ENCODE results near the gene NSMF.

NSMF gene

GRCh38 chr9:137441289-137441934 is 17.7 kb downstream of the NSMF start, which contains the start of gene ENTPD8:
Gene ENTPD8, minus strand, starts transcription at chr9:137441357. Its CDS starts 3,072 bp downstream, at chr9:137438285.
- TF ChIP-seq PAX5 (IDR thresholded peaks at IDR 0.05; ENCODE audit: insufficient read depth, low read length, severe bottlenecking) (no peak), SPI1 (IDR thresholded peaks at IDR 0.05; ENCODE audit: low read depth, low read length) (no peak), POLR2A (IDR thresholded peaks at IDR 0.05; ENCODE audit: low read depth, low read length) (no peak), TAF1 (IDR thresholded peaks at IDR 0.05; ENCODE audit: low read depth, low read length) (no peak), POLR2AphosphoS5 (IDR thresholded peaks at IDR 0.05; ENCODE audit: low read depth, low read length) (no peak), POU2F2 (IDR thresholded peaks at IDR 0.05; ENCODE audit: low read depth, low read length) (no peak)
- no peak for DNase-seq (ENCODE audit: insufficient read length, low spot score)
- FAIRE-seq: no peak

- no peak for DNase-seq (ENCODE audit: insufficient read length, low spot score)
- TF ChIP-seq SPI1 (IDR thresholded peaks at IDR 0.05; ENCODE audit: low read depth, low read length) (no peak), TAF1 (IDR thresholded peaks at IDR 0.05; ENCODE audit: low read depth, low read length) (no peak), POLR2AphosphoS5 (IDR thresholded peaks at IDR 0.05; ENCODE audit: low read depth, low read length) (no peak), POU2F2 (IDR thresholded peaks at IDR 0.05; ENCODE audit: low read depth, low read length) (no peak), POLR2A (IDR thresholded peaks at IDR 0.05; ENCODE audit: low read depth, low read length) (no peak), PAX5 (IDR thresholded peaks at IDR 0.05; ENCODE audit: insufficient read depth, low read length, severe bottlenecking) (no peak)
- no peak for FAIRE-seq
Observed at GRCh38 chr9:137439158-137439714, 19.9 kb downstream of the NSMF start.

GRCh38 chr9:137438591-137439157 is 20.5 kb downstream of the NSMF start:
- TF ChIP-seq SPI1 (IDR thresholded peaks at IDR 0.05; ENCODE audit: low read depth, low read length) (no peak), TAF1 (IDR thresholded peaks at IDR 0.05; ENCODE audit: low read depth, low read length) (no peak), POU2F2 (IDR thresholded peaks at IDR 0.05; ENCODE audit: low read depth, low read length) (no peak), POLR2A (IDR thresholded peaks at IDR 0.05; ENCODE audit: low read depth, low read length) (no peak), POLR2AphosphoS5 (IDR thresholded peaks at IDR 0.05; ENCODE audit: low read depth, low read length) (no peak), PAX5 (IDR thresholded peaks at IDR 0.05; ENCODE audit: insufficient read depth, low read length, severe bottlenecking) (no peak)
- no peak for FAIRE-seq
- no peak for DNase-seq (ENCODE audit: insufficient read length, low spot score)

GRCh38 chr9:137437691-137438590 is 21.2 kb downstream of the NSMF start:
- DNase-seq (ENCODE audit: insufficient read length, low spot score) (no peak), FAIRE-seq (no peak)
- TF ChIP-seq PAX5 (IDR thresholded peaks at IDR 0.05; ENCODE audit: insufficient read depth, low read length, severe bottlenecking) (no peak), POLR2AphosphoS5 (IDR thresholded peaks at IDR 0.05; ENCODE audit: low read depth, low read length) (no peak), POU2F2 (IDR thresholded peaks at IDR 0.05; ENCODE audit: low read depth, low read length) (no peak), TAF1 (IDR thresholded peaks at IDR 0.05; ENCODE audit: low read depth, low read length) (no peak), POLR2A (IDR thresholded peaks at IDR 0.05; ENCODE audit: low read depth, low read length) (no peak), SPI1 (IDR thresholded peaks at IDR 0.05; ENCODE audit: low read depth, low read length) (no peak)

- FAIRE-seq: no peak
- no peak for TF ChIP-seq POU2F2 (IDR thresholded peaks at IDR 0.05; ENCODE audit: low read depth, low read length)
- no peak for TF ChIP-seq POLR2AphosphoS5 (IDR thresholded peaks at IDR 0.05; ENCODE audit: low read depth, low read length)
- no peak for TF ChIP-seq POLR2A (IDR thresholded peaks at IDR 0.05; ENCODE audit: low read depth, low read length)
- TF ChIP-seq PAX5 (IDR thresholded peaks at IDR 0.05; ENCODE audit: insufficient read depth, low read length, severe bottlenecking): no peak
- TF ChIP-seq SPI1 (IDR thresholded peaks at IDR 0.05; ENCODE audit: low read depth, low read length): no peak
- DNase-seq (ENCODE audit: insufficient read length, low spot score): no peak
Observed at GRCh38 chr9:137436761-137437600, 22.2 kb downstream of the NSMF start.

GRCh38 chr9:137435980-137436760 is 23.0 kb downstream of the NSMF start:
- DNase-seq (ENCODE audit: insufficient read length, low spot score) (no peak), FAIRE-seq (no peak)
- TF ChIP-seq POLR2A (IDR thresholded peaks at IDR 0.05; ENCODE audit: low read depth, low read length) (no peak), POLR2AphosphoS5 (IDR thresholded peaks at IDR 0.05; ENCODE audit: low read depth, low read length) (no peak), SPI1 (IDR thresholded peaks at IDR 0.05; ENCODE audit: low read depth, low read length) (no peak), PAX5 (IDR thresholded peaks at IDR 0.05; ENCODE audit: insufficient read depth, low read length, severe bottlenecking) (no peak), TAF1 (IDR thresholded peaks at IDR 0.05; ENCODE audit: low read depth, low read length) (no peak), POU2F2 (IDR thresholded peaks at IDR 0.05; ENCODE audit: low read depth, low read length) (no peak)

- no peak for DNase-seq (ENCODE audit: insufficient read length, low spot score)
Observed at GRCh38 chr9:137435381-137435891, 23.7 kb downstream of the NSMF start.

More at GRCh38 chr9:137435381-137435891, 23.7 kb downstream of the NSMF start:
- no peak for TF ChIP-seq PAX5 (IDR thresholded peaks at IDR 0.05; ENCODE audit: insufficient read depth, low read length, severe bottlenecking)
- no peak for TF ChIP-seq POLR2A (IDR thresholded peaks at IDR 0.05; ENCODE audit: low read depth, low read length)
- FAIRE-seq: no peak

Data from GM12891 (cell line).